OCI-LY3 (cell line): ENCODE results near the gene HAPSTR1.

Experiments used
- H2AFZ ChIP-seq: fragments of 200-600, 300-600 bp; shearing (Covaris generic); 2 replicates; pipeline ENCODE4 v1.6.0; 2014; ENCODE audit warnings: antibody characterized with exemption, low read depth, low read length
- H3K27ac ChIP-seq: fragments of 200-600, 300-600 bp; sonication (generic); 2 replicates; pipeline ENCODE4 v1.5.1; 2014; ENCODE audit warnings: mild to moderate bottlenecking, low read length, moderate library complexity, mixed read lengths
- H3K27me3 ChIP-seq: fragments of 200-600, 300-600 bp; sonication (generic); 2 replicates; pipeline ENCODE4 v1.6.1; 2014; ENCODE audit warnings: low read depth, low read length, mixed read lengths
- H3K36me3 ChIP-seq: fragments of 200-600, 300-600 bp; sonication (generic); replicated peaks from 2 replicates; pipeline ENCODE3; 2014; ENCODE audit warnings: low read depth, low read length, mixed read lengths
- H3K4me1 ChIP-seq: fragments of 300-600, 200-600 bp; sonication (generic); 2 replicates; pipeline ENCODE4 v1.6.1; 2014; ENCODE audit warnings: low read length, mixed read lengths
- H3K4me2 ChIP-seq: fragments of 200-600, 300-600 bp; sonication (generic); 2 replicates; pipeline ENCODE4 v1.6.1; 2014; ENCODE audit warnings: low read length, mixed read lengths
- H3K4me3 ChIP-seq: fragments of 300-600, 200-600 bp; sonication (generic); 2 replicates; pipeline ENCODE4 v1.5.1; 2014; ENCODE audit warnings: antibody characterized with exemption, mild to moderate bottlenecking, low read length, moderate library complexity
- H3K79me2 ChIP-seq: fragments of 300-600, 200-600 bp; shearing (Covaris generic); 2 replicates; pipeline ENCODE4 v1.6.1; 2014; ENCODE audit warnings: mild to moderate bottlenecking, low read length, mixed read lengths
- H3K9ac ChIP-seq: fragments of 300-600, 200-600 bp; shearing (Covaris generic); 2 replicates; pipeline ENCODE4 v1.6.0; 2014; ENCODE audit warnings: mild to moderate bottlenecking, low read length, moderate library complexity
- H3K9me3 ChIP-seq: fragments of 200-600, 300-600 bp; shearing (Covaris generic); 2 replicates; pipeline ENCODE4 v1.6.1; 2014; ENCODE audit warnings: low read length, mixed read lengths; ENCODE audit not compliant: insufficient read depth
- H4K20me1 ChIP-seq: fragments of 200-600, 300-600 bp; sonication (generic); 2 replicates; pipeline ENCODE4 v1.6.1; 2016; ENCODE audit warnings: low read length, mixed read lengths; ENCODE audit not compliant: insufficient read depth
- EZH2phosphoT487 ChIP-seq: fragments of 200-600 bp; shearing (Covaris generic); IDR thresholded peaks from 2 replicates; pipeline ENCODE4 v1.6.1; 2018; ENCODE audit warnings: antibody characterized with exemption, mixed run types, low read depth
- TF ChIP-seq, protein P1 (sequence below): fragments of 200-600, 300-600 bp; sonication (generic); IDR thresholded peaks from 2 replicates; pipeline ENCODE4 v1.5.1; 2014; ENCODE audit warnings: antibody characterized with exemption, low read length, low read depth

The HAPSTR1 gene

GRCh38 chr16:9102943-9103342 lies 11.5 kb downstream of the HAPSTR1 start:
- TF ChIP-seq, protein P1, sequence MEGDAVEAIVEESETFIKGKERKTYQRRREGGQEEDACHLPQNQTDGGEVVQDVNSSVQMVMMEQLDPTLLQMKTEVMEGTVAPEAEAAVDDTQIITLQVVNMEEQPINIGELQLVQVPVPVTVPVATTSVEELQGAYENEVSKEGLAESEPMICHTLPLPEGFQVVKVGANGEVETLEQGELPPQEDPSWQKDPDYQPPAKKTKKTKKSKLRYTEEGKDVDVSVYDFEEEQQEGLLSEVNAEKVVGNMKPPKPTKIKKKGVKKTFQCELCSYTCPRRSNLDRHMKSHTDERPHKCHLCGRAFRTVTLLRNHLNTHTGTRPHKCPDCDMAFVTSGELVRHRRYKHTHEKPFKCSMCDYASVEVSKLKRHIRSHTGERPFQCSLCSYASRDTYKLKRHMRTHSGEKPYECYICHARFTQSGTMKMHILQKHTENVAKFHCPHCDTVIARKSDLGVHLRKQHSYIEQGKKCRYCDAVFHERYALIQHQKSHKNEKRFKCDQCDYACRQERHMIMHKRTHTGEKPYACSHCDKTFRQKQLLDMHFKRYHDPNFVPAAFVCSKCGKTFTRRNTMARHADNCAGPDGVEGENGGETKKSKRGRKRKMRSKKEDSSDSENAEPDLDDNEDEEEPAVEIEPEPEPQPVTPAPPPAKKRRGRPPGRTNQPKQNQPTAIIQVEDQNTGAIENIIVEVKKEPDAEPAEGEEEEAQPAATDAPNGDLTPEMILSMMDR, result no peak
- no peak for TF ChIP-seq EZH2phosphoT487
- Histone ChIP-seq H3K27me3 (no peaks in the 10 kb centered on the region), H4K20me1 (peaks cover 99% of the 10 kb centered on the region), H3K9ac (no peak overlapping the region), H3K27ac (no peak overlapping the region), H2AFZ (no peak overlapping the region), H3K4me2 (no peak overlapping the region), H3K9me3 (no peaks in the 10 kb centered on the region), H3K4me3 (no peak overlapping the region), H3K79me2 (peaks cover 100% of the 10 kb centered on the region), H3K36me3 (peaks cover 78% of the 10 kb centered on the region), H3K4me1 (peaks cover 22% of the 10 kb centered on the region)

DNA sequence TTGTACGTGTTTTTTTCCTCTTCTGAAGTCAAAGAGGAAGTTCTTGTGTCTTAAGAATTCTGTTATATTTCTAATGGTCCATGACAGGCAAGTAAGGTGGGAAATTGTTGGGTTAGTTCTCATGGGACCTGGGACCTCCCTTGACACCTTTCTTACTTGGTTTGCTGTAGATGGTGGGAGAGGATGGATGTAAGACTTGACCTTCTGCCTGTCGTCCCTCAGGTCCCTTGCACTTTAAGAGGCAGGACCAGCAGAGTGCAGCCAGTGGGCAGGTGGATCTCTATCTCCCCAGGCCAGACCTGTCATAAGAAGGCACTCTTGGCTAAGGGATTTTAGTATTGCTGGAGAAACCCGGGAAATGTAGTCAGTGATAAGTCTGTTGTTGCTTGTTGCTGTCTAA lies 12.1 kb downstream of the HAPSTR1 start:
- peaks cover 78% of the 10 kb centered on the region for H3K36me3 ChIP-seq

GRCh38 chr16:9105189-9105588 lies 13.7 kb downstream of the HAPSTR1 start:
- Histone ChIP-seq H3K9ac (no peak overlapping the region), H3K27me3 (no peaks in the 10 kb centered on the region), H3K4me2 (no peak overlapping the region), H3K4me1 (peaks cover 2% of the 10 kb centered on the region; the same call in 1 of the 2 replicates), H2AFZ (no peak overlapping the region), H3K36me3 (peaks cover 85% of the 10 kb centered on the region), H3K27ac (no peak overlapping the region), H3K4me3 (no peak overlapping the region), H3K79me2 (peaks cover 100% of the 10 kb centered on the region), H4K20me1 (peaks cover 98% of the 10 kb centered on the region), H3K9me3 (no peaks in the 10 kb centered on the region)
- no peak for TF ChIP-seq EZH2phosphoT487
- TF ChIP-seq, protein P1, result no peak

More for the DNA sequence above, 12.1 kb downstream of the HAPSTR1 start:
- H3K27ac ChIP-seq, result no peak overlapping the region
- H2AFZ ChIP-seq, result no peak overlapping the region
- peaks cover 18% of the 10 kb centered on the region for H3K4me1 ChIP-seq
- H3K4me2 ChIP-seq, result no peak overlapping the region
- no peak overlapping the region for H3K4me3 ChIP-seq
- peaks cover 98% of the 10 kb centered on the region for H4K20me1 ChIP-seq
- no peaks in the 10 kb centered on the region for H3K9me3 ChIP-seq
- no peak overlapping the region for H3K9ac ChIP-seq
- H3K79me2 ChIP-seq, result peaks cover 100% of the 10 kb centered on the region
- TF ChIP-seq, protein P1, result no peak
- no peak for TF ChIP-seq EZH2phosphoT487
- no peaks in the 10 kb centered on the region for H3K27me3 ChIP-seq

GRCh38 chr16:9107025-9107970 lies 15.9 kb downstream of the HAPSTR1 start:
- H3K9ac ChIP-seq, result no peak overlapping the region
- H3K4me2 ChIP-seq, result no peak overlapping the region
- H3K27me3 ChIP-seq, result no peaks in the 10 kb centered on the region
- no peak for TF ChIP-seq EZH2phosphoT487
- TF ChIP-seq, protein P1, result no peak
- H3K79me2 ChIP-seq, result peaks cover 100% of the 10 kb centered on the region
- peaks cover 98% of the 10 kb centered on the region for H4K20me1 ChIP-seq
- no peak overlapping the region for H2AFZ ChIP-seq
- peaks cover 80% of the 10 kb centered on the region for H3K36me3 ChIP-seq
- no peak overlapping the region for H3K4me3 ChIP-seq
- no peaks in the 10 kb centered on the region for H3K9me3 ChIP-seq
- no peaks in the 10 kb centered on the region for H3K4me1 ChIP-seq
- no peak overlapping the region for H3K27ac ChIP-seq
